Measurements from ENCODE around the gene FSIP1.

- TF ChIP-seq CTCF (IDR thresholded peaks at IDR 0.05), result no peak
- TF ChIP-seq EZH2 (IDR thresholded peaks at IDR 0.05), result no peak
- no peak for TF ChIP-seq EZH2phosphoT487 (IDR thresholded peaks at IDR 0.05)
These were observed 11.6 kb downstream of the FSIP1 start for GRCh38 chr15:39770748-39771689.

Measured in neural progenitor cell (in vitro differentiated cells).